HEK293 (cell line): ENCODE data around the gene CEMIP2.

Experiments
- CTCF ChIA-PET: fragments of 350-600 bp; formaldehyde crosslinking; extraction: SDS; loops from one replicate; lab custom pipeline; 2021; ENCODE audit warnings: antibody characterized with exemption; lab: Yijun Ruan, JAX
- POLR2A ChIA-PET: fragments of 300-600 bp; formaldehyde crosslinking; extraction: SDS; loops from one replicate; lab custom pipeline; 2020; ENCODE audit warnings: antibody characterized with exemption, inconsistent platforms; lab: Yijun Ruan, JAX
- H3K27ac ChIP-seq: fragments of 200-500 bp; sonication (Bioruptor generic); 2 replicates; pipeline ENCODE4 v1.5.1; 2014; ENCODE audit warnings: low read depth, low read length, control low read depth, inconsistent platforms; ENCODE audit errors: extremely low read depth
- H3K36me3 ChIP-seq, 2 experiments: fragments of 200-500 bp in 1 of 2; sonication (Bioruptor generic) in 1 of 2; 1 replicate in 1 of 2; 2 replicates in 1 of 2; pipeline ENCODE4 v1.5.1; 2014 to 2017; ENCODE audit warnings: inconsistent platforms in 2 of 2, low read length in 2 of 2; ENCODE audit not compliant: control insufficient read depth in 2 of 2, insufficient read depth in 1 of 2
- H3K4me1 ChIP-seq: fragments of 200-500 bp; sonication (Bioruptor generic); 2 replicates; pipeline ENCODE4 v1.5.1; 2014; ENCODE audit warnings: mild to moderate bottlenecking, low read length, inconsistent platforms; ENCODE audit not compliant: control insufficient read depth, insufficient read depth
- H3K4me3 ChIP-seq: 2 replicates; pipeline ENCODE4 v1.5.1; 2011; ENCODE audit warnings: low read depth, mild to moderate bottlenecking, control low read depth, low read length, moderate library complexity
- H3K9me3 ChIP-seq: fragments of 200-500 bp; sonication (Bioruptor generic); 2 replicates; pipeline ENCODE4 v1.5.1; 2014; ENCODE audit warnings: low read depth, low read length, inconsistent platforms; ENCODE audit not compliant: control insufficient read depth, insufficient read depth
- BCL11B ChIP-seq: fragments of 450-650 bp; formaldehyde crosslinking; IDR thresholded peaks from 2 replicates; pipeline ENCODE4 v1.5.1; 2016; ENCODE audit warnings: low read depth, missing biosample characterization, missing genetic modification characterization
- GLIS1 ChIP-seq: fragments of 450-650 bp; formaldehyde crosslinking; IDR thresholded peaks from 2 replicates; pipeline ENCODE4 v1.5.1; 2016; ENCODE audit warnings: missing biosample characterization, missing genetic modification characterization
- IKZF3 ChIP-seq: fragments of 450-650 bp; IDR thresholded peaks from 2 replicates; pipeline ENCODE4 v1.5.0; 2018; ENCODE audit warnings: missing biosample characterization, mild to moderate bottlenecking, missing genetic modification characterization, moderate library complexity
- OVOL3 ChIP-seq: fragments of 450-650 bp; formaldehyde crosslinking; IDR thresholded peaks from 2 replicates; pipeline ENCODE4 v1.5.1; 2016; ENCODE audit warnings: missing biosample characterization, missing genetic modification characterization
- SCRT1 ChIP-seq: fragments of 450-650 bp; formaldehyde crosslinking; IDR thresholded peaks from 2 replicates; pipeline ENCODE4 v1.5.1; 2016; ENCODE audit warnings: missing biosample characterization, missing genetic modification characterization, borderline replicate concordance
- SCRT2 ChIP-seq: fragments of 450-650 bp; formaldehyde crosslinking; IDR thresholded peaks from 2 replicates; pipeline ENCODE4 v1.5.1; 2016; ENCODE audit warnings: missing biosample characterization, missing genetic modification characterization
- SP2 ChIP-seq: fragments of 450-650 bp; formaldehyde crosslinking; IDR thresholded peaks from 2 replicates; pipeline ENCODE4 v1.5.1; 2016; ENCODE audit warnings: missing biosample characterization, missing genetic modification characterization
- TCF7L2 ChIP-seq: IDR thresholded peaks from 2 replicates; pipeline ENCODE4 v1.6.1; 2011; ENCODE audit warnings: low read depth, mild to moderate bottlenecking, inconsistent platforms, low read length, moderate library complexity, borderline replicate concordance
- ZBTB20 ChIP-seq: fragments of 450-650 bp; formaldehyde crosslinking; IDR thresholded peaks from 2 replicates; pipeline ENCODE4 v1.5.1; 2016; ENCODE audit warnings: missing biosample characterization, missing genetic modification characterization
- ZFP3 ChIP-seq: fragments of 450-650 bp; formaldehyde crosslinking; IDR thresholded peaks from 2 replicates; pipeline ENCODE4 v1.5.1; 2016; ENCODE audit warnings: low read depth, missing biosample characterization, missing genetic modification characterization
- ZFP41 ChIP-seq: fragments of 450-650 bp; formaldehyde crosslinking; IDR thresholded peaks from 2 replicates; pipeline ENCODE4 v1.5.1; 2016; ENCODE audit warnings: missing biosample characterization, missing genetic modification characterization, borderline replicate concordance
- ZNF140 ChIP-seq: fragments of 450-650 bp; formaldehyde crosslinking; IDR thresholded peaks from 2 replicates; pipeline ENCODE4 v1.5.1; 2016; ENCODE audit warnings: missing biosample characterization, missing genetic modification characterization
- ZNF2 ChIP-seq: fragments of 450-650 bp; formaldehyde crosslinking; IDR thresholded peaks from 2 replicates; pipeline ENCODE4 v1.5.1; 2016; ENCODE audit warnings: missing biosample characterization, missing genetic modification characterization
- ZNF335 ChIP-seq: fragments of 450-650 bp; formaldehyde crosslinking; conservative IDR thresholded peaks from 2 replicates; pipeline ENCODE4 v1.5.1; 2016; ENCODE audit warnings: missing biosample characterization, missing genetic modification characterization
- ZNF341 ChIP-seq: fragments of 450-650 bp; formaldehyde crosslinking; IDR thresholded peaks from 2 replicates; pipeline ENCODE4; 2016; ENCODE audit warnings: low read depth, missing biosample characterization, missing genetic modification characterization
- ZNF37A ChIP-seq: fragments of 450-650 bp; IDR thresholded peaks from 2 replicates; pipeline ENCODE4 v1.5.1; 2018; ENCODE audit warnings: missing biosample characterization, missing genetic modification characterization
- ZNF394 ChIP-seq: fragments of 450-650 bp; formaldehyde crosslinking; IDR thresholded peaks from 2 replicates; pipeline ENCODE4 v1.5.1; 2016; ENCODE audit warnings: missing biosample characterization, missing genetic modification characterization, mild to moderate bottlenecking, moderate library complexity, borderline replicate concordance
- ZNF521 ChIP-seq: fragments of 450-650 bp; formaldehyde crosslinking; IDR thresholded peaks from 2 replicates; pipeline ENCODE4 v1.5.1; 2017; ENCODE audit warnings: missing biosample characterization, mild to moderate bottlenecking, missing genetic modification characterization
- ZNF558 ChIP-seq: fragments of 450-650 bp; formaldehyde crosslinking; IDR thresholded peaks from 2 replicates; pipeline ENCODE4 v1.5.1; 2016; ENCODE audit warnings: missing biosample characterization, missing genetic modification characterization
- ZNF560 ChIP-seq: fragments of 450-650 bp; formaldehyde crosslinking; IDR thresholded peaks from 2 replicates; pipeline ENCODE4 v1.5.1; 2017; ENCODE audit warnings: missing biosample characterization, missing genetic modification characterization, borderline replicate concordance
- ZNF571 ChIP-seq: fragments of 450-650 bp; formaldehyde crosslinking; IDR thresholded peaks from 2 replicates; pipeline ENCODE4 v1.5.0; 2017; ENCODE audit warnings: missing biosample characterization, missing genetic modification characterization
- ZNF626 ChIP-seq: fragments of 450-650 bp; sonication (Bioruptor Pico); formaldehyde crosslinking; IDR thresholded peaks from 2 replicates; pipeline ENCODE4 v1.5.1; 2018; ENCODE audit warnings: missing biosample characterization, missing genetic modification characterization, inconsistent platforms
- ZNF658 ChIP-seq: fragments of 450-650 bp; formaldehyde crosslinking; IDR thresholded peaks from 2 replicates; pipeline ENCODE4; 2016; ENCODE audit warnings: missing biosample characterization, missing genetic modification characterization
- ZNF660 ChIP-seq: fragments of 450-650 bp; IDR thresholded peaks from 2 replicates; pipeline ENCODE4 v1.5.1; 2018; ENCODE audit warnings: missing biosample characterization, mild to moderate bottlenecking, missing genetic modification characterization
- ZNF791 ChIP-seq: fragments of 450-650 bp; formaldehyde crosslinking; IDR thresholded peaks from 2 replicates; pipeline ENCODE4 v1.5.1; 2016; ENCODE audit warnings: missing biosample characterization, missing genetic modification characterization
- TF ChIP-seq, protein P1 (sequence below): fragments of 450-650 bp; formaldehyde crosslinking; IDR thresholded peaks from 2 replicates; pipeline ENCODE4 v1.5.1; 2016; ENCODE audit warnings: missing biosample characterization, missing genetic modification characterization

CEMIP2 gene

DNA sequence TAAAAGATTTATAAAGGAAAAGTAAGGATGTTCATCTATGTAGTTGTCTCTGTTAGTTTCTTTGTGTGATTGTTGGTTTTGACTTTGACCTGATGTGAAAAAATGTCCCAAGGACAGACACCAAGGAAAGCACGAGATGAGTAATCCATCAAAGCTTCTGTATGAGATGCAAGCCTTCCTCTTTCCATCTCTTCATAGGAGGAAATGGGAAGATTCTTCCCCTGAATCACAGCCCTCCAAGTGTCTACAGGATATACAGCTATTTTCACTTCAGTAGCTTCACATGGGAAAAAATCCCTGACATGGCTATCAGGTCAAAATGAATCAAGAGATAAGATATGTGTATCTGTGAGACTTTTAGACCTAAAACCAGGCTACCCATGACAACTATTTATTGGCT is 29.0 kb upstream of the CEMIP2 start:
- no peaks in the 10 kb centered on the region for H3K36me3 ChIP-seq
- no peaks in the 10 kb centered on the region for H3K9me3 ChIP-seq
- no peak overlapping the region for H3K4me3 ChIP-seq
- no peaks in the 10 kb centered on the region for H3K4me1 ChIP-seq
- no peak for TF ChIP-seq ZNF658 (tag by site-specific recombination)
- no peak for TF ChIP-seq ZBTB20 (tag by site-specific recombination)
- no peak for TF ChIP-seq SCRT1 (tag by site-specific recombination)
- POLR2A ChIA-PET, result interaction anchor here (0.7 to 1.3 kb wide), 2 partner anchors 29 to 111 kb away, joined by 3 read pairs; partner anchors contain the start of gene CEMIP2
- CTCF ChIA-PET, result interaction anchor here (4.0 kb wide), 1 partner anchor 9 kb away, joined by 24 read pairs; no protein-coding TSS in a partner anchor
- H3K27ac ChIP-seq, result no peak overlapping the region

DNA sequence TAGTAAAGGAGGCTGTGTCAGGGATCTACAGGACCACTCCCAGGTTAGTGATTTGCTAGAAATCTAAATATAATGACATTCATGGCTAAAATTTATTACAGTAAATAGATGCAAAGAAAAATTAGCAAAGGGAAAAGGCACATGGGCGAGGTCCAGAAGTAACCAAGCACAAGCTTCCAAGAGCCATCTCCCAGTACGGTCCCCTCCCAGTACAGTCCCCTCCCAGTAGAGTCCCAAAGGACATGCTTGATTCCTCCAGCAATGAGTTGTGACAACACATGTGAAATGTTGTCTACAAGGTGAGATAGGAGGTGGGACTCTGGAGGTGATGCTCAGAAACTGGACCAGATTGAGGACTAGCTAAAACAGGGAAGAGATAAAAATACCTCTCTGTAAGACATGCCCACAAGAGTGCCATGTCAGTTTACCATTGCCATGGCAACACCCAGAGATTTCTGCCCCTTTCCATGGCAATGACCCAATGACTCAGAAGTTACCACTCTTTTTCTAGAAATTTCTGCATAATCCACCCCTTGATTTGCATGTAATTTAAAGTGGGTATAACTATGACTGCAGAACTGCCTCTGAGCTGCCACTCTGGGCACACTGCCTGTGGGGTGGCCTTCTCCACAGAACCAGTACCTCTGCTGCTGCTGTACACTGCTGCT is 27.9 kb upstream of the CEMIP2 start:
- Histone ChIP-seq H3K36me3 (no peaks in the 10 kb centered on the region), H3K9me3 (no peaks in the 10 kb centered on the region), H3K4me3 (no peak overlapping the region), H3K4me1 (no peaks in the 10 kb centered on the region), H3K27ac (no peak overlapping the region)
- POLR2A ChIA-PET, result no interaction called here
- CTCF ChIA-PET, result interaction anchor here (4.0 kb wide), 1 partner anchor 10 kb away, joined by 24 read pairs; no protein-coding TSS in a partner anchor
- TF ChIP-seq ZNF341 (tag by site-specific recombination) (no peak), ZNF558 (no peak), SP2 (no peak)
- TF ChIP-seq, protein P1, sequence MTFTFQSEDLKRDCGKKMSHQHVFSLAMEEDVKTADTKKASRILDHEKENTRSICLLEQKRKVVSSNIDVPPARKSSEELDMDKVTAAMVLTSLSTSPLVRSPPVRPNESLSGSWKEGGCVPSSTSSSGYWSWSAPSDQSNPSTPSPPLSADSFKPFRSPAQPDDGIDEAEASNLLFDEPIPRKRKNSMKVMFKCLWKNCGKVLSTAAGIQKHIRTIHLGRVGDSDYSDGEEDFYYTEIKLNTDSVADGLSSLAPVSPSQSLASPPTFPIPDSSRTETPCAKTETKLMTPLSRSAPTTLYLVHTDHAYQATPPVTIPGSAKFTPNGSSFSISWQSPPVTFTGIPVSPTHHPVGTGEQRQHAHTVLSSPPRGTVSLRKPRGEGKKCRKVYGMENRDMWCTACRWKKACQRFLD (tag by site-specific recombination), result no peak
- TF ChIP-seq, all 188 proteins: peak for 0

DNA sequence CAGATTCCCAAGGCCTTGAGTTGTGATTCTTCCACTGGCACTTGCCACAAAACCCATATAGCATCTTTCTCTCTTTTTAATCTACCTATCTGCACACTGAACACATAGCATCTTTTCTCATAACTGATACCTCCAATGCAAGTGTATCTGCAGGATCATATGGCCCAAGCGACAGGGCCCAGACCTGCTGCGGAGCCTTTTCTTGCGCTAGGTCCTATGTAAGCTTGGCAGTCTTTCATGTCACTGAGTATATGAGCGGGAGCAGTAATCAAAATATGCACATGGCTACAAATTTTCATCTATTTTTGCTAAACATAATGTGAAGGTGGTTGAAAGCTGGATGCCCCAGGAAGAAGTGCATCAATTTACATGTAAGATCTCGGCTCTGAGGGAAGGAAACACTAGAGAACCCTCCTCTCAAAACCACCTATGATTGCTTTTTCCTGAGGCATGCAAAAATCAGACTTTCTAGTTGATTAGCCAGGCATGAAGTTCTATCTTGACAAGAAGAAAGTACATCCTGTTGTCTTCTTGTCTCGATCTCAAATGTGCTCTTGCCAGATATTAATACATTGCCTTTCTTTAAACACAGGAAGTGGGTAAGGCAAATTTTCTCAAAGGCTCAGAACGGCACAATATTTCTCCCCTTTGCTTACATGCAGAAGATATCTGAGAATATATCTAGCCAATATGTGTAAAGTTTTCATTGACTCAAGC is 26.9 kb upstream of the CEMIP2 start:
- POLR2A ChIA-PET, result no interaction called here
- no peak overlapping the region for H3K4me3 ChIP-seq

DNA sequence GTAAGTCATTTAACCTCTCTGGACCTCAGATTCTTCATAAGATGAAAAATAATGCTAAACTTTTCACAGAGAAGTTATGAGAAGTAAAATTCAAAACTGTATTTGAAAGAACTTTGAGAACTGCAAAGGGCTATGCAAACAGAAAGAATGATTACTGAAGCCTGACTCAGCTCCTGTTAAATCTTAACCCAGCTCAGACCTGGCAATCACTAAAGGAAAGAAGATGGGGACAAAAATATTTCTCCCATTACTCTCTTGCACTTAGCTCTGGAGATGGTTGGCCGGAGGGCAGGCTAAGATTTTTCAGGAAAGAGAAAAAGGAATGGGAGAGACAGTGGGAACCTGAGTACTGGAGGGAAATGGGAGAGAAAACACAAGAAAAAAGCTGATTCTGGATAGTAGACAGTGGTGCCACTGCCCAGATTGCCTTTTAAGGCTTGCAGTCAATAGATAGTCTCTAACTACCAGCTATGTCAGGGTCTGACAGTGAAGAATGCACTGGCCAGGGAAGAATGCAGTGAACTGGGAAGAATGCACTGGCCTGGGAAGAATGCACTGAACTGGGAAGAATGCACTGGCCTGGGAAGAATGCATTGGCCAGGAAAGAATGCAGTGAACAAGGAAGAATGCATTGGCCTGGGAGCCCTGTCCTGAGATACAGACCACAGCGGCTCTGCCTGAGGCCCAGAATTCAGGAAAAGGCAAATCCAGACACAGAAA is 25.2 kb upstream of the CEMIP2 start:
- Histone ChIP-seq H3K27ac (no peak overlapping the region), H3K4me3 (no peak overlapping the region), H3K4me1 (no peaks in the 10 kb centered on the region), H3K9me3 (no peaks in the 10 kb centered on the region), H3K36me3 (no peaks in the 10 kb centered on the region)
- ChIA-PET POLR2A (no interaction called here), CTCF (interaction anchor here (0.6 to 1.9 kb wide), 8 partner anchors 10 to 349 kb away, joined by 3 to 9 read pairs (median 3); no protein-coding TSS in a partner anchor)
- no peak for TF ChIP-seq SCRT2 (tag by site-specific recombination)
- no peak for TF ChIP-seq GLIS1
- TF ChIP-seq ZNF571, result no peak
- TF ChIP-seq BCL11B (tag by site-specific recombination), result no peak
- TF ChIP-seq IKZF3, result no peak
- no peak for TF ChIP-seq ZNF560
- TF ChIP-seq TCF7L2, result no peak
- TF ChIP-seq ZFP3, result no peak
- no peak for TF ChIP-seq ZNF37A (tag by site-specific recombination)
- no peak for TF ChIP-seq SP2
- TF ChIP-seq ZNF335 (tag by site-specific recombination), result no peak
- no peak for TF ChIP-seq ZFP41 (tag by site-specific recombination)
- no peak for TF ChIP-seq ZNF140 (tag by site-specific recombination)
- no peak for TF ChIP-seq ZNF660 (tag by site-specific recombination)
- TF ChIP-seq OVOL3 (tag by site-specific recombination), result no peak
- TF ChIP-seq ZNF521 (tag by site-specific recombination), result no peak

More for the DNA sequence above, 26.9 kb upstream of the CEMIP2 start:
- no peaks in the 10 kb centered on the region for H3K4me1 ChIP-seq
- TF ChIP-seq ZNF791 (tag by site-specific recombination) (no peak), ZNF2 (no peak), ZNF626 (tag by site-specific recombination) (no peak), ZNF394 (tag by site-specific recombination) (no peak)
- no peak overlapping the region for H3K27ac ChIP-seq
- H3K36me3 ChIP-seq, result no peaks in the 10 kb centered on the region
- CTCF ChIA-PET, result interaction anchor here (1.0 to 4.0 kb wide), 2 partner anchors 11 to 397 kb away, joined by 4 to 24 read pairs; no protein-coding TSS in a partner anchor
- no peaks in the 10 kb centered on the region for H3K9me3 ChIP-seq
